GM03348 (cell line): ENCODE results near the gene NACC1.

ENCODE experiments used
- DNase-seq: peaks from one replicate; pipeline ENCODE4 v3.0.0; 2012; ENCODE audit warnings: low spot score

Gene NACC1

GRCh38 chr19:13120817-13121216, 2.8 kb downstream of the NACC1 start:
- DNase-seq = peak; percentile 75

GRCh38 chr19:13121551-13122274, 3.6 kb downstream of the NACC1 start:
- no peak for DNase-seq

- no peak for DNase-seq
These were observed 4.3 kb downstream of the NACC1 start for GRCh38 chr19:13122275-13122878.

GRCh38 chr19:13122980-13123957, 5.2 kb downstream of the NACC1 start:
- no peak for DNase-seq

- no peak for DNase-seq
These were observed 9.0 kb downstream of the NACC1 start for GRCh38 chr19:13127051-13127450.

- DNase-seq = no peak
These were observed 9.9 kb downstream of the NACC1 start for GRCh38 chr19:13127811-13128575.

GRCh38 chr19:13128583-13128982, 10.5 kb downstream of the NACC1 start:
- no peak for DNase-seq

GRCh38 chr19:13129384-13129783, 11.3 kb downstream of the NACC1 start:
- no peak for DNase-seq

- no peak for DNase-seq
These were observed 12.9 kb downstream of the NACC1 start for GRCh38 chr19:13130886-13131490.

- peak; percentile 80 for DNase-seq
These were observed 14.6 kb downstream of the NACC1 start for GRCh38 chr19:13132471-13133180.

GRCh38 chr19:13133241-13133870, 15.3 kb downstream of the NACC1 start:
- DNase-seq = no peak

GRCh38 chr19:13134626-13135025, 16.6 kb downstream of the NACC1 start:
- no peak for DNase-seq

GRCh38 chr19:13135068-13136062, 17.3 kb downstream of the NACC1 start:
- DNase-seq = no peak

GRCh38 chr19:13137290-13137794, 19.3 kb downstream of the NACC1 start:
- no peak for DNase-seq

- no peak for DNase-seq
These were observed 20.3 kb downstream of the NACC1 start for GRCh38 chr19:13138171-13138915.

GRCh38 chr19:13138916-13139198, 20.8 kb downstream of the NACC1 start:
- no peak for DNase-seq

- no peak for DNase-seq
These were observed 21.7 kb downstream of the NACC1 start for GRCh38 chr19:13139633-13140311.
